ENCODE measurements around the gene PLCG1. TPM values are rescaled to one million over a fixed set of nuclear protein-coding genes. Genes with fewer than 3 reads are reported as not detected.

The PLCG1 gene
- total RNA-seq, 2 donors from 2014 or later: 227 to 257 TPM

GRCh38 chr20:41178495-41178894, 41.2 kb downstream of the PLCG1 start:
- H3K9ac ChIP-seq (ENCODE audit: extremely low read depth, low read length, poor library complexity, severe bottlenecking): no peak overlapping the region
- no peak overlapping the region for H3K27ac Mint-ChIP-seq
- H3K4me1 Mint-ChIP-seq: peaks cover 14% of the 10 kb centered on the region

GRCh38 chr20:41178904-41179432, 41.6 kb downstream of the PLCG1 start:
- Histone ChIP-seq H3K27ac (ENCODE audit: low read depth, low read length) (peak overlapping the region; percentile 67), H3K36me3 (ENCODE audit: control insufficient read depth, insufficient read depth, low read length) (peaks cover 49% of the 10 kb centered on the region), H3K4me1 (ENCODE audit: control insufficient read depth, insufficient read depth, low read length) (peaks cover 10% of the 10 kb centered on the region), H3K27me3 (ENCODE audit: control insufficient read depth, insufficient read depth, low read length, poor library complexity, severe bottlenecking) (no peaks in the 10 kb centered on the region), H3K9me3 (ENCODE audit: control insufficient read depth, low read length) (no peaks in the 10 kb centered on the region), H3K9ac (ENCODE audit: extremely low read depth, low read length, poor library complexity, severe bottlenecking) (no peak overlapping the region), H3K4me3 (ENCODE audit: low read length) (no peak overlapping the region)
- Mint-ChIP-seq H3K27me3 (ENCODE audit: insufficient read depth) (no peaks in the 10 kb centered on the region), H3K9me3 (no peaks in the 10 kb centered on the region), H3K4me3 (no peak overlapping the region), H3K36me3 (ENCODE audit: low read depth) (peaks cover 27% of the 10 kb centered on the region), H3K27ac (peak overlapping the region; percentile 21), H3K4me1 (peaks cover 14% of the 10 kb centered on the region)
- WGBS, 2 experiments (ENCODE audit: insufficient coverage in 1 of 2, insufficient read length in 1 of 2): 74 to 89% methylated on average over 5 to 8 of the region's 8 CpGs
- peak; percentile 41 for DNase-seq
- TF ChIP-seq, protein P1, sequence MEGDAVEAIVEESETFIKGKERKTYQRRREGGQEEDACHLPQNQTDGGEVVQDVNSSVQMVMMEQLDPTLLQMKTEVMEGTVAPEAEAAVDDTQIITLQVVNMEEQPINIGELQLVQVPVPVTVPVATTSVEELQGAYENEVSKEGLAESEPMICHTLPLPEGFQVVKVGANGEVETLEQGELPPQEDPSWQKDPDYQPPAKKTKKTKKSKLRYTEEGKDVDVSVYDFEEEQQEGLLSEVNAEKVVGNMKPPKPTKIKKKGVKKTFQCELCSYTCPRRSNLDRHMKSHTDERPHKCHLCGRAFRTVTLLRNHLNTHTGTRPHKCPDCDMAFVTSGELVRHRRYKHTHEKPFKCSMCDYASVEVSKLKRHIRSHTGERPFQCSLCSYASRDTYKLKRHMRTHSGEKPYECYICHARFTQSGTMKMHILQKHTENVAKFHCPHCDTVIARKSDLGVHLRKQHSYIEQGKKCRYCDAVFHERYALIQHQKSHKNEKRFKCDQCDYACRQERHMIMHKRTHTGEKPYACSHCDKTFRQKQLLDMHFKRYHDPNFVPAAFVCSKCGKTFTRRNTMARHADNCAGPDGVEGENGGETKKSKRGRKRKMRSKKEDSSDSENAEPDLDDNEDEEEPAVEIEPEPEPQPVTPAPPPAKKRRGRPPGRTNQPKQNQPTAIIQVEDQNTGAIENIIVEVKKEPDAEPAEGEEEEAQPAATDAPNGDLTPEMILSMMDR (conservative IDR thresholded peaks at IDR 0.05): no peak

More at GRCh38 chr20:41178495-41178894, 41.2 kb downstream of the PLCG1 start:
- no peaks in the 10 kb centered on the region for H3K9me3 Mint-ChIP-seq
- H3K4me3 Mint-ChIP-seq: no peak overlapping the region
- peaks cover 54% of the 10 kb centered on the region for H3K36me3 ChIP-seq (ENCODE audit: control insufficient read depth, insufficient read depth, low read length)
- H3K36me3 Mint-ChIP-seq (ENCODE audit: low read depth): peaks cover 32% of the 10 kb centered on the region
- DNase-seq: peak; percentile 35
- no peaks in the 10 kb centered on the region for H3K9me3 ChIP-seq (ENCODE audit: control insufficient read depth, low read length)
- H3K4me3 ChIP-seq (ENCODE audit: low read length): no peak overlapping the region
- peak overlapping the region; percentile 67 for H3K27ac ChIP-seq (ENCODE audit: low read depth, low read length)
- H3K4me1 ChIP-seq (ENCODE audit: control insufficient read depth, insufficient read depth, low read length): peaks cover 14% of the 10 kb centered on the region
- no peaks in the 10 kb centered on the region for H3K27me3 ChIP-seq (ENCODE audit: control insufficient read depth, insufficient read depth, low read length, poor library complexity, severe bottlenecking)
- 85 to 93% methylated on average over 6 of the region's 6 CpGs for WGBS, 2 experiments (ENCODE audit: insufficient coverage in 1 of 2, insufficient read length in 1 of 2)
- TF ChIP-seq, protein P1 (conservative IDR thresholded peaks at IDR 0.05): no peak
- H3K27me3 Mint-ChIP-seq (ENCODE audit: insufficient read depth): no peaks in the 10 kb centered on the region

GRCh38 chr20:41179961-41180360, 42.6 kb downstream of the PLCG1 start:
- Histone ChIP-seq H3K27ac (ENCODE audit: low read depth, low read length) (no peak overlapping the region), H3K4me1 (ENCODE audit: control insufficient read depth, insufficient read depth, low read length) (peaks cover 2% of the 10 kb centered on the region), H3K27me3 (ENCODE audit: control insufficient read depth, insufficient read depth, low read length, poor library complexity, severe bottlenecking) (no peaks in the 10 kb centered on the region), H3K9ac (ENCODE audit: extremely low read depth, low read length, poor library complexity, severe bottlenecking) (no peak overlapping the region), H3K4me3 (ENCODE audit: low read length) (no peak overlapping the region), H3K9me3 (ENCODE audit: control insufficient read depth, low read length) (no peaks in the 10 kb centered on the region), H3K36me3 (ENCODE audit: control insufficient read depth, insufficient read depth, low read length) (peaks cover 39% of the 10 kb centered on the region)
- WGBS, 2 experiments (ENCODE audit: insufficient coverage in 1 of 2, insufficient read length in 1 of 2): 98 to 100% methylated on average over 5 to 8 of the region's 8 CpGs
- peaks cover 12% of the 10 kb centered on the region for H3K4me1 Mint-ChIP-seq
- no peaks in the 10 kb centered on the region for H3K27me3 Mint-ChIP-seq (ENCODE audit: insufficient read depth)
- no peak overlapping the region for H3K27ac Mint-ChIP-seq
- peaks cover 17% of the 10 kb centered on the region for H3K36me3 Mint-ChIP-seq (ENCODE audit: low read depth)
- DNase-seq: peak; percentile 36
- no peaks in the 10 kb centered on the region for H3K9me3 Mint-ChIP-seq
- TF ChIP-seq, protein P1 (conservative IDR thresholded peaks at IDR 0.05): no peak
- H3K4me3 Mint-ChIP-seq: no peak overlapping the region
